ENCODE results near the gene PAK4.

The PAK4 gene

DNA sequence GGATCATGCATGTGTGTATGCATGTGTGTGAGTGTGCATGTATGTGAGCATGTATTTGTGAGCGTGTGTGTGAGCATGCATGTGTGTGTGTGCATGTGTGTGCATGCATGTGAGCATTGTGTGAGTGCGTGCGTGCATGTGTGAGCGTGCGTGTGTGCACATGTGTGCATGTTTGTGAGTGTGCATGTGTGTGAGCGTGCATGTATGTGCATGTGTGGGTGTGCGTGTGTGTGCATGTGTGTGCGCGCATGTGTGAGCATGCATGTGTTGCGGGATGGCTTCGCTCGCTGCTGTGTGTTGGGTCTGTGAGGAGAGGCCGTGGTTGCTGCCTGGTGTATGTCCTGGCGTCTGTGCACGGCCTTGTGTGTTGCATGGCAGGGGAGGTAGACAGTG is 32.4 kb downstream of the PAK4 start:
- in situ Hi-C loops (cut with HindIII; ENCODE audit: low sequenced_read_pairs), result no loop called here
- no peak overlapping the region for H3K4me3 ChIP-seq (ENCODE audit: low read depth, low read length)
- TF ChIP-seq, protein P1, sequence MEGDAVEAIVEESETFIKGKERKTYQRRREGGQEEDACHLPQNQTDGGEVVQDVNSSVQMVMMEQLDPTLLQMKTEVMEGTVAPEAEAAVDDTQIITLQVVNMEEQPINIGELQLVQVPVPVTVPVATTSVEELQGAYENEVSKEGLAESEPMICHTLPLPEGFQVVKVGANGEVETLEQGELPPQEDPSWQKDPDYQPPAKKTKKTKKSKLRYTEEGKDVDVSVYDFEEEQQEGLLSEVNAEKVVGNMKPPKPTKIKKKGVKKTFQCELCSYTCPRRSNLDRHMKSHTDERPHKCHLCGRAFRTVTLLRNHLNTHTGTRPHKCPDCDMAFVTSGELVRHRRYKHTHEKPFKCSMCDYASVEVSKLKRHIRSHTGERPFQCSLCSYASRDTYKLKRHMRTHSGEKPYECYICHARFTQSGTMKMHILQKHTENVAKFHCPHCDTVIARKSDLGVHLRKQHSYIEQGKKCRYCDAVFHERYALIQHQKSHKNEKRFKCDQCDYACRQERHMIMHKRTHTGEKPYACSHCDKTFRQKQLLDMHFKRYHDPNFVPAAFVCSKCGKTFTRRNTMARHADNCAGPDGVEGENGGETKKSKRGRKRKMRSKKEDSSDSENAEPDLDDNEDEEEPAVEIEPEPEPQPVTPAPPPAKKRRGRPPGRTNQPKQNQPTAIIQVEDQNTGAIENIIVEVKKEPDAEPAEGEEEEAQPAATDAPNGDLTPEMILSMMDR (IDR thresholded peaks at IDR 0.05; ENCODE audit: low read depth, low read length, missing control alignments), result no peak
- DNase-seq (ENCODE audit: low read depth), result no peak

DNA sequence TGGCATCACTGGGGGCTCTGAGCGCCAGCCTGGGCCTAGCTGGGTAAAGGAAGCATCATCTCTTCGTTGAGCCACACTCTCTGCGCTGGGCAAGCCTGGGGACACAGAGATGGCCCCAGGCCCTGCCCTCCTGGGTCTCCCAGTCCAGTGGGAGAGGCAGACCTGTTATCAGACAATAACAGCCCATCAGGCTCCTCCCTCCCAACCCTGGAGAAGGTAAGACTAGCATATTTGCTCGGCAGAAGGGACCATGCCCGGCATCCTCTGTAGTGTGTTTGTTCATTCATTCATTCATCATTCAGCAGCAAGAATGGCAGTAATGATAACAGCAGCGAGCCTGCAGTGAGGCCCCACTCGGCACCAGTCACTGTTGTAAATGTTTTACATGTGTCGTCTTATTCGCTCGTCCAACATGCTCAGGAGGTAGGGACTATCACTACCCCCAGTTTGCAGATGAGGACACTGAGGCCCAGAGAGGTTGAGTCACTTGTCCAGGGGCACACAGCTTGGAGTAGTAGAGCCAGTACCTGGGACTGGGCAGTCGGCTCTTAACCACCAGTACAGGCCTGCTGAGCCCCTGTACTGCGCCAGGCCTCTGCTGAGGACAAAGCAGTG is 33.2 kb downstream of the PAK4 start:
- in situ Hi-C loops (cut with HindIII; ENCODE audit: low sequenced_read_pairs), result no loop called here
- TF ChIP-seq, protein P1 (IDR thresholded peaks at IDR 0.05; ENCODE audit: low read depth, low read length, missing control alignments), result no peak
- DNase-seq (ENCODE audit: low read depth), result no peak
- no peak overlapping the region for H3K4me3 ChIP-seq (ENCODE audit: low read depth, low read length)

DNA sequence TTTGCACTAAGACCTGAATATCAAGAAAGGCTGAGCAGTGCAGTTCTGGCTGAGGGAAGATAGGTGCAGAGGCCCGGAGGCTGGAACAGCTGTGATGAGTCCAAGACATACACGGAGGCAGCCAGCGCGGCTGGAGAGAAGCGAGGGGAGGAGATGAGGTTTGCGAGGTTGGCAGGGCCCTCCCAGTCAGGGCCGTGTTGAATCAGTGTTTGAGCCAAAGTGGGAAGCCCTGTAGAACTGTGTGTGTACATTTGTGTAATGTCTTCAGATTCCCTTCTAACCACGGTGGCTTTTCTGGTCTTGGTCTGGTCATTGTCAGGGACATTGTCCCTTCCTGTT is 34.9 kb downstream of the PAK4 start:
- no peak overlapping the region for H3K4me3 ChIP-seq (ENCODE audit: low read depth, low read length)
- DNase-seq (ENCODE audit: low read depth), result peak; percentile 28
- in situ Hi-C loops (cut with HindIII; ENCODE audit: low sequenced_read_pairs), result no loop called here
- TF ChIP-seq, protein P1 (IDR thresholded peaks at IDR 0.05; ENCODE audit: low read depth, low read length, missing control alignments), result no peak

DNA sequence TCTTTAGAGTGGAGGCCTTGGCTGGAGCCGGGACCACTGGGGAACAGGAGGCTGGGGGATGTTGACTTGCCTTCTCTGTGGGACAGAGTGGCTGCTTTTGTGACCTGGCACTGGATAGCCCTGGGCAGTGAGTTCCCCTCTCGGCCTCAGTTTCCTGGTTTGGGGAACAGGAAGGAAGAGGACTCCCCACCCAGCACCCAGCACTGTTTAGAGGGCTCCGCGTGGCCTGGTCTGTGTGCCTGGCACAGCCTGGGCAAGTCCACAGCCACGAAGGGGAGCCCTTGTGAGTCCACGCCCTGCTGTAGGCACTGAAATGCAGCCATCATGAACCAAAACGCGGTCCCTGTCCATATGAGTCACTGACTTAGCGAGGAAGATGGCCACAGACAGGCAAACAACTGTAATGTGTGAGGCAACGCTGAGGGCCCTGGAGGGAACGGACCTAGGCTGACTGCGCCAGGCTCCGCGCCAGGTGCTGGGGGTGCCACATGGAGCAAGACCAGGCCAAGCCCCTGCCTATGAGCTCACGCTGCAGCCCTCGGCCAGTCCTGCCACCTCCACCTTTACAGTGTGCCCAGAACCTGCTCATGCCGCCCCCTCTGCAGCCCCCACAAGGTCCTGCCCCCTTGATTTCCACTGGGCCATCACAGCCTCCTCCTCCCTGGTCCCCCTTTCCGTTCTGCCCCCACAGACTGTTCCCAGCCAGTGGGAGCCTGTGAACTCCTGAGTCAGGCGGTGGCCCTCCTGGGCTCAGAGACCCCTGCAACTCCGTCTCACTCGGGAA is 35.5 kb downstream of the PAK4 start:
- TF ChIP-seq, protein P1 (IDR thresholded peaks at IDR 0.05; ENCODE audit: low read depth, low read length, missing control alignments), result no peak
- DNase-seq (ENCODE audit: low read depth), result no peak
- no peak overlapping the region for H3K4me3 ChIP-seq (ENCODE audit: low read depth, low read length)
- in situ Hi-C loops (cut with HindIII; ENCODE audit: low sequenced_read_pairs), result no loop called here

DNA sequence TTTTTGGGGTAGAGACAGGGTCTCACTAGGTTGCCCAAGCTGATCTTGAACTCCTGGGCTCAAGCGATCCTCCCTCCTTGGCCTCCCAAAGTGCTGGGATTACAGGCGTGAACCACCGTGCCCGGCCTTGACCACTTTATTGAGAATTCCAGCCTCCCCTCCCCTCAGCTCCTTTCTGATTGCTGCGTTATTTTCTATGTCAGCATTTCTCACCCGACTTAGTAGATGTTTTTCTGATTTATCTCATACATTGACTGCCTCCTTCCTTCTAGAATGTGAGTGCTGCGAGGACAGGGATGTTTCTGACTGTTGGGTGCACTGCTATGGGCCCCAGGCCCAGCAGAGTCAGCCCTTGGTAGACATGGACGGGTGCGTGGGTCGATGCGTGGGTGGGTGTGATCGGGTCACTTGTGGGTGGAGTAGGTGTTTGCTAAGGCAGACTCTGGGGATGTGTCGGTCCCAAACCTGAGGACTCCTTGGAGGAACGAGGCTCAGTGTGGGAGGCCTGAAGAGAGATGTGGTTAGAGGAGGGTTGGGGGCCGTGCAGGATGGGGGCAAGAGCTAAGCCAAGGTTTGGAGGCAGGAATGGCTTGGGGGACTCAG is 37.0 kb downstream of the PAK4 start:
- H3K4me3 ChIP-seq (ENCODE audit: low read depth, low read length), result no peak overlapping the region
- in situ Hi-C loops (cut with HindIII; ENCODE audit: low sequenced_read_pairs), result no loop called here
- TF ChIP-seq, protein P1 (IDR thresholded peaks at IDR 0.05; ENCODE audit: low read depth, low read length, missing control alignments), result no peak

DNA sequence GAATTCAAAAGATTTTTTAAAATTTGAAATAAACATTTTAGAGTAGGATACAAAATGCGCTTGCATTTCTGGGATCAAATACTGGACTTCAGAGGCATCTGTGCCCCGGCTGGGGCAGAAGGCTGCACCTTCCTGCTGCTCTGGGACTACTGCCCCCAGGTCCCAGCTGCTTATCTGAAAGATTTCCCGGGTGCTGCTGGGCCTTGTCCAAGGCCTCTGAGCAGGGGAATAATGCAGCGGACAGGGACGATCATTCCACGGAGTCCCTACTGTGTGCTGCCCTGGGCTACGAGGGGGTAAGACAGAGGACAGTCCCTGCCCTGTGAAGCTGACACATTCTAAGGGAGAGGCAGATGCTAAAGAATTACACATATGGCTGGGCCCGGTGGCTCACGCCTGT is 38.0 kb downstream of the PAK4 start:
- no peak for DNase-seq (ENCODE audit: low read depth)
- TF ChIP-seq, protein P1 (IDR thresholded peaks at IDR 0.05; ENCODE audit: low read depth, low read length, missing control alignments), result no peak
- in situ Hi-C loops (cut with HindIII; ENCODE audit: low sequenced_read_pairs), result no loop called here
- H3K4me3 ChIP-seq (ENCODE audit: low read depth, low read length), result no peak overlapping the region

More for the DNA sequence above, 37.0 kb downstream of the PAK4 start:
- DNase-seq (ENCODE audit: low read depth), result no peak

All from astrocyte of the cerebellum (primary cell).